GM23338 (cell line): ENCODE data around the gene INPP1.

Experiments
- CREB1 ChIP-seq: fragments of 250-450 bp; sonication (Bioruptor Pico); IDR thresholded peaks from 2 replicates; pipeline ENCODE4 v1.5.0; 2020; ENCODE audit warnings: low read depth, mild to moderate bottlenecking, moderate library complexity
- CTCF ChIP-seq, 2 experiments: fragments of 200-600 bp in 1 of 2; sonication (generic) in 1 of 2; conservative IDR thresholded peaks; 2 replicates each; pipeline versions ENCODE4 v1.5.1 to v1.6.1; 2016 to 2017; ENCODE audit warnings: antibody characterized with exemption in 2 of 2, low read depth in 2 of 2, mild to moderate bottlenecking in 2 of 2, moderate library complexity in 1 of 2
- EZH2phosphoT487 ChIP-seq: fragments of 200-600 bp; sonication (generic); IDR thresholded peaks from one replicate; pipeline ENCODE4 v1.8.1; 2018; ENCODE audit warnings: antibody characterized with exemption; ENCODE audit not compliant: unreplicated experiment
- REST ChIP-seq: IDR thresholded peaks from one replicate; pipeline ENCODE4 v1.6.1; 2018; ENCODE audit warnings: antibody characterized with exemption; ENCODE audit not compliant: unreplicated experiment
- STAT1 ChIP-seq: IDR thresholded peaks from one replicate; pipeline ENCODE4 v1.6.1; 2016; ENCODE audit warnings: antibody characterized with exemption; ENCODE audit not compliant: unreplicated experiment

- TF ChIP-seq CTCF (conservative IDR thresholded peaks at IDR 0.05; ENCODE audit: low read depth in 2 of 2) (no peak), EZH2phosphoT487 (no peak), STAT1 (no peak), REST (no peak), CREB1 (no peak)
These were observed 66.2 kb downstream of the INPP1 start for GRCh38 chr2:190409616-190410015.
